GM12891 (cell line): ENCODE data around the gene GNE.
"Not testable (repeated sequence)": the region's sequence is repeated elsewhere in the genome, so short reads cannot be mapped to it uniquely, and the experiment has no call there.

Experiments used
- DNase-seq: peaks from one replicate; pipeline ENCODE4 v3.0.0; 2011; ENCODE audit warnings: low spot score; ENCODE audit not compliant: insufficient read length
- FAIRE-seq: peaks from 2 replicates; lab custom pipeline; 2011; peaks lifted over from hg19 to GRCh38; lab: Jason Lieb, UNC
- PAX5 ChIP-seq: IDR thresholded peaks from 2 replicates; pipeline ENCODE4 v1.6.1; 2011; ENCODE audit warnings: low read length, moderate library complexity, mild to moderate bottlenecking; ENCODE audit not compliant: insufficient read depth, severe bottlenecking
- POLR2A ChIP-seq: IDR thresholded peaks from 2 replicates; pipeline ENCODE4 v1.6.1; 2011; ENCODE audit warnings: low read depth, low read length, control low read depth
- POLR2AphosphoS5 ChIP-seq: IDR thresholded peaks from 2 replicates; pipeline ENCODE4 v1.6.1; 2011; ENCODE audit warnings: low read depth, low read length, control low read depth
- POU2F2 ChIP-seq: IDR thresholded peaks from 2 replicates; pipeline ENCODE4 v1.6.1; 2011; ENCODE audit warnings: low read depth, mild to moderate bottlenecking, control low read depth, low read length, moderate library complexity
- SPI1 ChIP-seq: IDR thresholded peaks from 2 replicates; pipeline ENCODE4 v1.6.1; 2011; ENCODE audit warnings: low read depth, low read length, control low read depth
- TAF1 ChIP-seq: IDR thresholded peaks from 2 replicates; pipeline ENCODE4 v1.6.1; 2011; ENCODE audit warnings: low read depth, low read length, control low read depth

The GNE gene

GRCh38 chr9:36290996-36291395 lies 32.7 kb upstream of the GNE start:
- no peak for FAIRE-seq
- no peak for TF ChIP-seq PAX5
- DNase-seq, result no peak

GRCh38 chr9:36289836-36290435 lies 31.7 kb upstream of the GNE start:
- no peak for FAIRE-seq
- DNase-seq, result no peak
- TF ChIP-seq POLR2A (no peak), POLR2AphosphoS5 (no peak), SPI1 (no peak), TAF1 (no peak), PAX5 (no peak), POU2F2 (no peak)

- FAIRE-seq (no peak), DNase-seq (no peak)
- no peak for TF ChIP-seq POLR2AphosphoS5
- TF ChIP-seq SPI1, result no peak
- no peak for TF ChIP-seq POU2F2
- TF ChIP-seq TAF1, result no peak
- no peak for TF ChIP-seq PAX5
- TF ChIP-seq POLR2A, result no peak
Observed at GRCh38 chr9:36288070-36288469, 29.8 kb upstream of the GNE start.

- no peak for DNase-seq
- FAIRE-seq, result no peak
- TF ChIP-seq TAF1 (no peak), POLR2A (no peak), SPI1 (no peak), POLR2AphosphoS5 (no peak), PAX5 (no peak), POU2F2 (no peak)
Observed at GRCh38 chr9:36286388-36286787, 28.1 kb upstream of the GNE start.

GRCh38 chr9:36284226-36284625 lies 26.0 kb upstream of the GNE start:
- no peak for DNase-seq
- TF ChIP-seq POLR2AphosphoS5 (no peak), SPI1 (no peak), PAX5 (no peak), TAF1 (no peak), POU2F2 (no peak), POLR2A (no peak)
- no peak for FAIRE-seq

GRCh38 chr9:36282275-36282674 lies 24.0 kb upstream of the GNE start:
- DNase-seq (no peak), FAIRE-seq (no peak)
- TF ChIP-seq POLR2A (no peak), SPI1 (no peak), POU2F2 (no peak), PAX5 (no peak)

GRCh38 chr9:36280989-36281388 lies 22.7 kb upstream of the GNE start:
- TF ChIP-seq PAX5 (no peak), POLR2A (no peak), TAF1 (no peak), POLR2AphosphoS5 (no peak), SPI1 (no peak), POU2F2 (no peak)
- FAIRE-seq, result peak; percentile 33
- no peak for DNase-seq

GRCh38 chr9:36278243-36278642 lies 20.0 kb upstream of the GNE start:
- FAIRE-seq, result no peak
- DNase-seq, result no peak
- TF ChIP-seq TAF1 (no peak), SPI1 (0 out of 2 replicates have a peak, but pooled peaks have one; percentile 19), POLR2AphosphoS5 (no peak)

GRCh38 chr9:36276781-36277181 lies 18.5 kb upstream of the GNE start:
- DNase-seq (no peak), FAIRE-seq (no peak)
- TF ChIP-seq POLR2A, result no peak
- no peak for TF ChIP-seq POLR2AphosphoS5
- no peak for TF ChIP-seq PAX5

- no peak for DNase-seq
- FAIRE-seq, result no peak
- TF ChIP-seq POU2F2 (no peak), PAX5 (no peak), TAF1 (no peak), POLR2A (no peak), POLR2AphosphoS5 (no peak)
Observed at GRCh38 chr9:36276254-36276653, 18.0 kb upstream of the GNE start.

- DNase-seq (no peak), FAIRE-seq (no peak)
- TF ChIP-seq TAF1 (no peak), POU2F2 (no peak)
Observed at GRCh38 chr9:36275060-36275459, 16.8 kb upstream of the GNE start.

GRCh38 chr9:36273354-36273753 lies 15.1 kb upstream of the GNE start:
- FAIRE-seq, DNase-seq: not testable (repeated sequence)
